GM23338 (cell line): Measurements from ENCODE around the gene HS1BP3. TPM values are rescaled to one million over a fixed set of nuclear protein-coding genes. Genes with fewer than 3 reads are reported as not detected.

ENCODE experiments used
- ATAC-seq: fragments of 200-7000 bp; cut with Tn5 transposase; 3 replicates; pipeline ENCODE4 v1.9.1; 2020
- DNase-seq: peaks from one replicate; pipeline ENCODE4 v3.0.0-alpha.2; 2015; ENCODE audit warnings: low spot score
- H2AFZ ChIP-seq: fragments of 200-600 bp; sonication (generic); 2 replicates; pipeline ENCODE4 v1.8.0; 2016; ENCODE audit warnings: antibody characterized with exemption, mild to moderate bottlenecking, moderate library complexity
- H3F3A ChIP-seq: fragments of 200-600 bp; sonication (generic); replicated peaks from 2 replicates; pipeline ENCODE4 v1.8.0; 2017; ENCODE audit warnings: antibody characterized with exemption, mixed run types, low read depth
- H3K27ac ChIP-seq: fragments of 200-600 bp; sonication (generic); 2 replicates; pipeline ENCODE4 v1.6.1; 2016; ENCODE audit warnings: low read depth
- H3K27me3 ChIP-seq: fragments of 200-600 bp; sonication (generic); 2 replicates; pipeline ENCODE4 v1.8.0; 2016; ENCODE audit warnings: mild to moderate bottlenecking, mixed run types, moderate library complexity; ENCODE audit not compliant: insufficient read depth
- H3K36me3 ChIP-seq: fragments of 200-600 bp; sonication (generic); 2 replicates; pipeline ENCODE4 v1.8.0; 2016; ENCODE audit warnings: mild to moderate bottlenecking; ENCODE audit not compliant: insufficient read depth
- H3K4me1 ChIP-seq: fragments of 200-600 bp; sonication (generic); 2 replicates; pipeline ENCODE4 v1.8.0; 2016; ENCODE audit warnings: mild to moderate bottlenecking, moderate library complexity; ENCODE audit not compliant: insufficient read depth
- H3K4me2 ChIP-seq: fragments of 200-600 bp; sonication (generic); 2 replicates; pipeline ENCODE4 v1.7.1; 2017; ENCODE audit warnings: mixed run types
- H3K4me3 ChIP-seq: fragments of 200-600 bp; sonication (generic); 2 replicates; pipeline ENCODE4 v1.6.1; 2016; ENCODE audit warnings: mixed run types
- H3K79me2 ChIP-seq: fragments of 200-600 bp; sonication (generic); replicated peaks from 2 replicates; pipeline ENCODE4 v1.8.0; 2017; ENCODE audit warnings: mild to moderate bottlenecking; ENCODE audit not compliant: insufficient read depth
- H3K9me2 ChIP-seq: fragments of 200-600 bp; sonication (generic); 2 replicates; pipeline ENCODE4 v1.8.0; 2017; ENCODE audit not compliant: insufficient read depth
- H4K20me1 ChIP-seq: fragments of 200-600 bp; sonication (generic); replicated peaks from 2 replicates; pipeline ENCODE4 v1.8.0; 2017; ENCODE audit warnings: mild to moderate bottlenecking; ENCODE audit not compliant: insufficient read depth
- H3K27ac Mint-ChIP-seq: 2 replicates; pipeline ENCODE4 v1.8.0; 2020; ENCODE audit warnings: inconsistent platforms, mild to moderate bottlenecking, moderate library complexity, mixed read lengths
- H3K27me3 Mint-ChIP-seq: 3 replicates; pipeline ENCODE4 v1.8.0; 2022; ENCODE audit warnings: low read depth, mild to moderate bottlenecking, moderate library complexity, mixed read lengths, inconsistent platforms; ENCODE audit not compliant: insufficient read depth, poor library complexity
- H3K36me3 Mint-ChIP-seq: 3 replicates; pipeline ENCODE4 v1.8.0; 2021; ENCODE audit warnings: low read depth, mild to moderate bottlenecking, inconsistent platforms, moderate library complexity, mixed read lengths
- H3K4me1 Mint-ChIP-seq: 3 replicates; pipeline ENCODE4 v1.8.0; 2020; ENCODE audit warnings: mild to moderate bottlenecking, inconsistent platforms, mixed read lengths
- H3K4me3 Mint-ChIP-seq: 3 replicates; pipeline ENCODE4 v1.8.0; 2021; ENCODE audit warnings: moderate library complexity, mild to moderate bottlenecking, inconsistent platforms, mixed read lengths
- H3K9me3 Mint-ChIP-seq: 3 replicates; pipeline ENCODE4 v1.8.0; 2020; ENCODE audit warnings: moderate library complexity, mild to moderate bottlenecking, inconsistent platforms, mixed read lengths
- CREB1 ChIP-seq: fragments of 250-450 bp; sonication (Bioruptor Pico); IDR thresholded peaks from 2 replicates; pipeline ENCODE4 v1.5.0; 2020; ENCODE audit warnings: low read depth, mild to moderate bottlenecking, moderate library complexity
- CTCF ChIP-seq, 2 experiments: fragments of 200-600 bp in 1 of 2; sonication (generic) in 1 of 2; conservative IDR thresholded peaks; 2 replicates each; pipeline versions ENCODE4 v1.5.1 to v1.6.1; 2016 to 2017; ENCODE audit warnings: antibody characterized with exemption in 2 of 2, low read depth in 2 of 2, mild to moderate bottlenecking in 2 of 2, moderate library complexity in 1 of 2
- ETS1 ChIP-seq: IDR thresholded peaks from 2 replicates; pipeline ENCODE4 v1.6.1; 2016; ENCODE audit warnings: antibody characterized with exemption
- EZH2 ChIP-seq: fragments of 200-600 bp; sonication (generic); IDR thresholded peaks from one replicate; pipeline ENCODE4 v1.8.0; 2017; ENCODE audit warnings: antibody characterized with exemption, mild to moderate bottlenecking, low read depth; ENCODE audit not compliant: unreplicated experiment
- EZH2phosphoT487 ChIP-seq: fragments of 200-600 bp; sonication (generic); IDR thresholded peaks from one replicate; pipeline ENCODE4 v1.8.1; 2018; ENCODE audit warnings: antibody characterized with exemption; ENCODE audit not compliant: unreplicated experiment
- JUNB ChIP-seq: IDR thresholded peaks from one replicate; pipeline ENCODE4 v1.6.1; 2016; ENCODE audit warnings: antibody characterized with exemption; ENCODE audit not compliant: unreplicated experiment
- NANOG ChIP-seq: IDR thresholded peaks from 2 replicates; pipeline ENCODE4 v1.6.1; 2016; ENCODE audit warnings: antibody characterized with exemption, borderline replicate concordance
- POLR2AphosphoS5 ChIP-seq: IDR thresholded peaks from 2 replicates; pipeline ENCODE4 v1.6.1; 2016; ENCODE audit warnings: antibody characterized with exemption, low read depth
- REST ChIP-seq: IDR thresholded peaks from one replicate; pipeline ENCODE4 v1.6.1; 2018; ENCODE audit warnings: antibody characterized with exemption; ENCODE audit not compliant: unreplicated experiment
- STAT1 ChIP-seq: IDR thresholded peaks from one replicate; pipeline ENCODE4 v1.6.1; 2016; ENCODE audit warnings: antibody characterized with exemption; ENCODE audit not compliant: unreplicated experiment
- ZNF462 ChIP-seq: fragments of 250-450 bp; sonication (Bioruptor Pico); IDR thresholded peaks from 2 replicates; pipeline ENCODE4 v1.5.0; 2020; ENCODE audit warnings: mild to moderate bottlenecking, moderate library complexity
- polyA plus RNA-seq: library from polyadenylated mRNA; unstranded; fragments of >200 nt; fragmentation: Nextera tagmentation; extraction: Ambion mirVana; gene quantifications from 2 replicates; pipeline ENCODE4 v1.2.1, GENCODE V29; 2016
- total RNA-seq: library from RNA; depleted of rRNA; stranded (reverse); fragments of >200 nt; shearing (Covaris generic); gene quantifications from 2 replicates; pipeline ENCODE4 v1.2.3, GENCODE V29; 2014

The HS1BP3 gene
- total and polyA plus RNA-seq, 2 experiments from 2014 or later, result 7.2 to 15.0 TPM

GRCh38 chr2:20645761-20646160, 5.1 kb downstream of the HS1BP3 start:
- no peaks in the 10 kb centered on the region for H3K79me2 ChIP-seq
- Mint-ChIP-seq H3K27ac (no peak overlapping the region), H3K27me3 (peaks cover 15% of the 10 kb centered on the region), H3K4me3 (no peak overlapping the region), H3K36me3 (no peaks in the 10 kb centered on the region; the same call in 1 of the 3 replicates), H3K9me3 (no peaks in the 10 kb centered on the region; the same call in 2 of the 3 replicates), H3K4me1 (peaks cover 20% of the 10 kb centered on the region)
- no peaks in the 10 kb centered on the region for H3K36me3 ChIP-seq
- H3K4me1 ChIP-seq, result peaks cover 8% of the 10 kb centered on the region
- H3K27ac ChIP-seq, result no peak overlapping the region
- ATAC-seq (no peak), DNase-seq (no peak)
- no peaks in the 10 kb centered on the region for H3K9me2 ChIP-seq
- no peaks in the 10 kb centered on the region for H4K20me1 ChIP-seq
- H3K4me2 ChIP-seq, result no peak overlapping the region
- no peak overlapping the region for H2AFZ ChIP-seq
- peaks cover 10% of the 10 kb centered on the region; the same call in 1 of the 2 replicates for H3K27me3 ChIP-seq
- no peaks in the 10 kb centered on the region for H3F3A ChIP-seq
- no peak overlapping the region for H3K4me3 ChIP-seq
- TF ChIP-seq STAT1 (no peak), CTCF (conservative IDR thresholded peaks at IDR 0.05; ENCODE audit: low read depth in 2 of 2) (no peak), POLR2AphosphoS5 (no peak), JUNB (no peak), REST (no peak), ZNF462 (CRISPR knock-in tag) (no peak), NANOG (no peak), EZH2 (no peak), ETS1 (no peak), CREB1 (CRISPR knock-in tag) (no peak), EZH2phosphoT487 (no peak)
